Esophagus squamous epithelium (tissue), 5 donors: Measurements from ENCODE around the gene SERPINA4. TPM values are rescaled to one million over a fixed set of nuclear protein-coding genes. Genes with fewer than 3 reads are reported as not detected.

Source experiments
- DNase-seq: peaks from one replicate; lab custom pipeline; 2025; lab: John Stamatoyannopoulos, UW
- H3K27ac ChIP-seq, 4 donors: fragments of 200-600 bp; sonication (generic); one replicate each; pipeline ENCODE4 v1.5.1; 2016 to 2019; ENCODE audit warnings: mild to moderate bottlenecking in 1 of 4
- H3K27me3 ChIP-seq, 4 donors: fragments of 200-600 bp; sonication (generic); 1 replicate in 3 of 4; 2 replicates in 1 of 4; pipeline versions ENCODE4 v1.5.1 to v1.6.0; 2017 to 2021; ENCODE audit warnings: antibody characterized with exemption in 1 of 4
- H3K36me3 ChIP-seq, 3 donors: fragments of 200-600 bp; sonication (generic); one replicate each; pipeline ENCODE4 v1.5.1; 2016 to 2019
- H3K4me1 ChIP-seq, 3 donors: fragments of 200-600 bp; sonication (generic); one replicate each; pipeline ENCODE4 v1.5.1; 2017 to 2019
- H3K4me3 ChIP-seq, 4 donors: fragments of 200-600 bp; sonication (generic); 1 replicate in 3 of 4; 2 replicates in 1 of 4; pipeline ENCODE4 v1.5.1; 2016 to 2019; ENCODE audit warnings: mild to moderate bottlenecking in 2 of 4, moderate library complexity in 1 of 4
- H3K9me3 ChIP-seq, 3 donors: fragments of 200-600 bp; sonication (generic); one replicate each; pipeline ENCODE4 v1.5.1; 2016 to 2019
- POLR2A ChIP-seq, 4 donors: fragments of 450-650 bp; IDR thresholded peaks; one replicate each; pipeline ENCODE4 v1.6.1; 2017; ENCODE audit warnings: antibody characterized with exemption in 4 of 4, mild to moderate bottlenecking in 4 of 4, moderate library complexity in 3 of 4
- WGBS, 2 donors: methylation state at CpG; one replicate each; pipeline ENCODE4 v1.1.5; 2018; 5-methylcytosine and 5-hydroxymethylcytosine counted together
- intact Hi-C: fragments of 100-400 bp; cut with DNase I; formaldehyde crosslinking; loops from one replicate; pipeline ENCODE4 v1.15.0; 2022
- total RNA-seq, 4 donors: library from RNA; depleted of rRNA; stranded (reverse); fragments of >200 nt; gene quantifications; one replicate each; pipeline ENCODE4 v1.1.0, GENCODE V29; 2016
- TF ChIP-seq, protein P1 (sequence below), 6 experiments: fragments of 450-650 bp in 4 of 6; fragments of 200-600 bp in 2 of 6; sonication (generic) in 2 of 6; IDR thresholded peaks; one replicate each; pipeline ENCODE4 v1.5.1; 2016 to 2019; ENCODE audit warnings: antibody characterized with exemption in 6 of 6, mild to moderate bottlenecking in 4 of 6, moderate library complexity in 4 of 6
- donor health status: DM: yes; HTN: yes; CAD: no.

The SERPINA4 gene
- total RNA-seq, 4 donors from 2014 or later: not detected

- H3K9me3 ChIP-seq: peaks cover 0 to 36% (median 17%) of the 10 kb centered on the region in 3 donors
- TF ChIP-seq, protein P1, sequence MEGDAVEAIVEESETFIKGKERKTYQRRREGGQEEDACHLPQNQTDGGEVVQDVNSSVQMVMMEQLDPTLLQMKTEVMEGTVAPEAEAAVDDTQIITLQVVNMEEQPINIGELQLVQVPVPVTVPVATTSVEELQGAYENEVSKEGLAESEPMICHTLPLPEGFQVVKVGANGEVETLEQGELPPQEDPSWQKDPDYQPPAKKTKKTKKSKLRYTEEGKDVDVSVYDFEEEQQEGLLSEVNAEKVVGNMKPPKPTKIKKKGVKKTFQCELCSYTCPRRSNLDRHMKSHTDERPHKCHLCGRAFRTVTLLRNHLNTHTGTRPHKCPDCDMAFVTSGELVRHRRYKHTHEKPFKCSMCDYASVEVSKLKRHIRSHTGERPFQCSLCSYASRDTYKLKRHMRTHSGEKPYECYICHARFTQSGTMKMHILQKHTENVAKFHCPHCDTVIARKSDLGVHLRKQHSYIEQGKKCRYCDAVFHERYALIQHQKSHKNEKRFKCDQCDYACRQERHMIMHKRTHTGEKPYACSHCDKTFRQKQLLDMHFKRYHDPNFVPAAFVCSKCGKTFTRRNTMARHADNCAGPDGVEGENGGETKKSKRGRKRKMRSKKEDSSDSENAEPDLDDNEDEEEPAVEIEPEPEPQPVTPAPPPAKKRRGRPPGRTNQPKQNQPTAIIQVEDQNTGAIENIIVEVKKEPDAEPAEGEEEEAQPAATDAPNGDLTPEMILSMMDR (IDR thresholded peaks at IDR 0.05): no peak
- TF ChIP-seq POLR2A (IDR thresholded peaks at IDR 0.05): no peak
- WGBS, 2 donors: 87 to 92% methylated on average over 7 to 8 of the region's 8 CpGs
- H3K27ac ChIP-seq: no peak overlapping the region
- H3K36me3 ChIP-seq: peaks cover 0 to 8% (median 0%) of the 10 kb centered on the region in 3 donors
- no peaks in the 10 kb centered on the region for H3K27me3 ChIP-seq
- peaks cover 3 to 22% (median 3%) of the 10 kb centered on the region in 3 donors for H3K4me1 ChIP-seq
- intact Hi-C loops: no loop called here
- peak overlapping the region in 2 of 4 donors; percentile 9 to 10 for H3K4me3 ChIP-seq
- no peak for DNase-seq
Observed at GRCh38 chr14:94615823-94616570, 54.8 kb downstream of the SERPINA4 start.

DNA sequence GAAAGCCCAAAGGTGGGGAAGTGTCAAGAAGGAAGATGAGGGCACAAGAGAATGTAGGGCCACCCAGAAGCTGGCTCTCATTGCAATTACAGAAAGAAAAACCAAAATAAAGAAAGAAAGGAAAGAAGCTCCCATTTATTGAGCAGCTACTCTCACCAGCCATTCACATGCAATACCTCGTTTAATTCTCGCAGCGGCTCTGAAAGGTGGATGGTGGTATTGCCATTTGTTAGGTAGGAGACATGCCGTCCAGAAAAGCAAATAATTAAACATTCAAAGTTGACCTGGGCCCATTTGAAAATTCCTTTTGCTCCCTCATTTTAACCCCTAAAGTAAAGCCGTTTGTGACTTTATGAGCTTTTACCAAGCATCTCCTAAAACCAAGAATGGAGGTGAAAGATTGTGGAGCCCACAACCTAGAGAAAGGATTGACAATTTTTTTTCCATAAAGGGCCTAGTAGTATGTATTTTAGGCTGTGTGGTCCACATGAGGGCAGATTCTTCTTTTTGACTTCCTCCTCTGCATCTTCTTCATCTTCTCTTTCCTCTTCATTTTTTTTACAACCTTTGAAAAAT, 56.2 kb downstream of the SERPINA4 start:
- H3K36me3 ChIP-seq: peaks cover 0 to 8% (median 0%) of the 10 kb centered on the region in 3 donors
- H3K4me3 ChIP-seq: no peak overlapping the region
- no peaks in the 10 kb centered on the region for H3K27me3 ChIP-seq
- H3K27ac ChIP-seq: no peak overlapping the region
- peaks cover 0 to 11% (median 0%) of the 10 kb centered on the region in 3 donors for H3K4me1 ChIP-seq
- intact Hi-C loops: no loop called here
- TF ChIP-seq, protein P1 (IDR thresholded peaks at IDR 0.05): no peak
- no peak for TF ChIP-seq POLR2A (IDR thresholded peaks at IDR 0.05)
- 83 to 86% methylated on average over 5 of the region's 5 CpGs for WGBS, 2 donors
- DNase-seq: no peak
- peaks cover 0 to 36% (median 17%) of the 10 kb centered on the region in 3 donors for H3K9me3 ChIP-seq

DNA sequence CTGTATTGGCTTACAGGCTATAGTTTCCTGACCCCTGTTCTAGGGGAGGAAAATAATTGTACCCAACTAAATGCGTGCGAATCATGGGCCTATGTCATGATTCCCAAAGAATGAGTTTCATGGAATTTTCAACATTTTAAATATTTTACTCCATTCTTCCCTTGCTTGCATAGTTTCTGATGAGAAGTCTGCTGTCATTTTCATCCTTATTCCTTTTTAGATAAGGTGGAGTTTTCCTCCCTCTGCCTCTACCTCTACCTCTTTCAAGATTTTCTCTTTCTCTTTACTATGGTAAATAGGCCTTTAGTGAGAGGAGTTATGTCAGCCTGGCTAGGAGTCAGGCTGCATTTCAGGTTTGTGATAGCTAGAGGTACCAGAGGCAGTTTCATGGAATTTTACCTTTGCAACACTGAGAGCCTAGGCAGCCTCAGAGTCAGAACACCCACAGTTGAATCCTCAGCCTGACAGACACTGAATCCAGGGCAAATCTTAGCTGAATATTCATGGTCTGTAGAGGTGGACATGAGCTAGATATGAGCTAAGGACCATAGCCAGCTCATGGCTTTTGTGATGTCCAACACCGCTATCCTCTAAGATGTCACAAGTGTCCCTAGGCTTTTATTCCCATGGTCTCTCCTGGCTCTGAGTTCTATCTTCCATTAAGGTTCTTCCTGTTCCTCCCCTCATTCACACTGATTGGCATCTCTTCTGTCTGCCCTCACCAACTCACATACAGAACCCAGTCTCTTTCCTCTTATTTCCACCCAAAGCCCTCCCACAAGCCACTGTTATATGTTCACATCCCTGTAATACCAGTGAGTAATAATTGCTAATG, 57.0 kb downstream of the SERPINA4 start:
- intact Hi-C loops: no loop called here
- 88 to 99% methylated on average over 3 of the region's 3 CpGs for WGBS, 2 donors
- Histone ChIP-seq H3K4me3 (no peak overlapping the region), H3K4me1 (peaks cover 0 to 7% (median 0%) of the 10 kb centered on the region in 3 donors), H3K27me3 (peaks cover 0 to 3% (median 0%) of the 10 kb centered on the region in 4 donors), H3K9me3 (peaks cover 0 to 36% (median 17%) of the 10 kb centered on the region in 3 donors), H3K36me3 (peaks cover 0 to 8% (median 0%) of the 10 kb centered on the region in 3 donors), H3K27ac (no peak overlapping the region)
- no peak for TF ChIP-seq POLR2A (IDR thresholded peaks at IDR 0.05)
- TF ChIP-seq, protein P1 (IDR thresholded peaks at IDR 0.05): no peak
- no peak for DNase-seq

DNA sequence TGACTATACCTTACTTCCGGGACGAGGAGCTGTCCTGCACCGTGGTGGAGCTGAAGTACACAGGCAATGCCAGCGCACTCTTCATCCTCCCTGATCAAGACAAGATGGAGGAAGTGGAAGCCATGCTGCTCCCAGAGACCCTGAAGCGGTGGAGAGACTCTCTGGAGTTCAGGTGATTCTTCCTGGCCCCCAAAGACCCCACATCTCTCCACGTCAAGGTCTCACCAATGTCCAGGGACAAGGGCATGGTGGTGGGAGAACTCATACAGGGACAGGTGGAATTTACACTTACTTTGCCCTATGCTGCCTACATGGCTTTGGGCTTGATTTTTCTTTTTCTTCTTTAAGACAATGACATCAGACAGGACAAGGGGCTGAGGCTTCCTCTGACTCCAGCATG, 58.1 kb downstream of the SERPINA4 start:
- no peak overlapping the region for H3K27ac ChIP-seq
- 66 to 69% methylated on average over 3 to 4 of the region's 6 CpGs for WGBS, 2 donors
- intact Hi-C loops: no loop called here
- no peak for DNase-seq
- H3K4me3 ChIP-seq: no peak overlapping the region
- peaks cover 0 to 8% (median 0%) of the 10 kb centered on the region in 3 donors for H3K36me3 ChIP-seq
- H3K27me3 ChIP-seq: peaks cover 0 to 14% (median 0%) of the 10 kb centered on the region in 4 donors
- no peak for TF ChIP-seq POLR2A (IDR thresholded peaks at IDR 0.05)
- TF ChIP-seq, protein P1 (IDR thresholded peaks at IDR 0.05): no peak
- H3K4me1 ChIP-seq: no peaks in the 10 kb centered on the region
- H3K9me3 ChIP-seq: peaks cover 0 to 36% (median 17%) of the 10 kb centered on the region in 3 donors

Other genes with a start within 250 kb of the SERPINA4 start
- not detected for gene SERPINA6, start 238.1 kb upstream of the SERPINA4 start, total RNA-seq
- not detected for gene SERPINA2, start 194.7 kb upstream of the SERPINA4 start, total RNA-seq
- gene SERPINA1, start 172.8 kb upstream of the SERPINA4 start, total RNA-seq: 10 to 100 TPM in 1 of 4 donors, 1 to 10 TPM in 3; 1.7 to 16.4 (median 5.8) TPM
- not detected for gene SERPINA11, start 108.6 kb upstream of the SERPINA4 start, total RNA-seq
- not detected for gene SERPINA9, start 85.2 kb upstream of the SERPINA4 start, total RNA-seq
- not detected for gene SERPINA12, start 52.0 kb upstream of the SERPINA4 start, total RNA-seq
- under 1 TPM in 3 of 4 donors, not detected in 1; 0.12 to 0.38 (median 0.35) TPM for gene SERPINA5, start 20.0 kb downstream of the SERPINA4 start, total RNA-seq
- 100 to 1,000 TPM in 1 of 4 donors, 10 to 100 TPM in 2, 1 to 10 TPM in 1; 3.3 to 223 (median 54.8) TPM for gene SERPINA3, start 50.9 kb downstream of the SERPINA4 start, total RNA-seq
- under 1 TPM in 1 of 4 donors, not detected in 3; 0.38 TPM for gene GSC, start 208.7 kb downstream of the SERPINA4 start, total RNA-seq